K562 (cell line): Measurements from ENCODE around the gene IL1RAPL2. TPM values are rescaled to one million over a fixed set of nuclear protein-coding genes. Genes with fewer than 3 reads are reported as not detected.

Experiments used
- ATAC-seq: fragments of 200-7000 bp; cut with Tn5 transposase; 3 replicates; pipeline ENCODE4 v1.9.1; 2020; ENCODE audit warnings: moderate library complexity
- BruUV-seq: library from RNA; stranded (reverse); fragments of 400-500 nt; replicated peaks from 2 replicates; lab custom pipeline; 2021; lab: Mats Ljungman, UMichigan
- CTCF ChIA-PET: fragments of 300-600 bp; formaldehyde crosslinking; extraction: SDS; loops from one replicate; lab custom pipeline; 2021; ENCODE audit warnings: low intra/inter-chr PET ratio; lab: Yijun Ruan, JAX
- POLR2A ChIA-PET: fragments of 300-600, 350-650 bp; sonication (Branson Sonifier 250); formaldehyde crosslinking; extraction: SDS; loops from one replicate; lab custom pipeline; 2021; ENCODE audit warnings: antibody characterized with exemption, inconsistent platforms; lab: Yijun Ruan, JAX
- DNase-seq, 4 experiments: peaks; one replicate each; pipeline versions ENCODE4 v3.0.0 to v3.0.0-alpha.2; 2011 to 2018; ENCODE audit warnings: low spot score in 3 of 4, mixed read lengths in 3 of 4; ENCODE audit errors: extremely low read depth in 1 of 4
- FAIRE-seq: peaks from 2 replicates; lab custom pipeline; 2011; peaks lifted over from hg19 to GRCh38; lab: Jason Lieb, UNC
- H2AFZ ChIP-seq: 2 replicates; pipeline ENCODE4 v1.6.0; 2011; ENCODE audit warnings: low read depth, low read length, control low read depth, inconsistent platforms
- H3K27ac ChIP-seq: fragments of 200-600 bp; 3 replicates; pipeline ENCODE4 v1.8.0; 2011; ENCODE audit warnings: low read depth, mild to moderate bottlenecking, control low read depth, inconsistent platforms, low read length, moderate library complexity, mixed read lengths; ENCODE audit errors: extremely low read depth
- H3K27me3 ChIP-seq, 2 experiments: fragments of 300-600 bp in 1 of 2; 2 replicates in 1 of 2; 3 replicates in 1 of 2; pipeline versions ENCODE4 v1.6.0 to v1.8.0; 2011; ENCODE audit warnings: inconsistent platforms in 2 of 2, low read length in 2 of 2, mild to moderate bottlenecking in 1 of 2, mixed read lengths in 1 of 2, moderate library complexity in 1 of 2; ENCODE audit not compliant: control insufficient read depth in 2 of 2, insufficient read depth in 2 of 2
- H3K36me3 ChIP-seq: fragments of 300-600 bp; 3 replicates; pipeline ENCODE4 v1.8.0; 2011; ENCODE audit warnings: mild to moderate bottlenecking, low read length, inconsistent platforms; ENCODE audit not compliant: control insufficient read depth, insufficient read depth
- H3K4me1 ChIP-seq, 2 experiments: fragments of 200-600 bp in 1 of 2; replicated peaks in 1 of 2; 2 replicates in 1 of 2; 3 replicates in 1 of 2; pipeline versions ENCODE4 v1.5.1 to v1.8.0; 2011; ENCODE audit warnings: inconsistent platforms in 2 of 2, low read length in 2 of 2, mild to moderate bottlenecking in 1 of 2, mixed read lengths in 1 of 2, moderate library complexity in 1 of 2; ENCODE audit not compliant: control insufficient read depth in 2 of 2, insufficient read depth in 2 of 2
- H3K4me2 ChIP-seq: 2 replicates; pipeline ENCODE4 v1.6.1; 2011; ENCODE audit warnings: low read length, control low read depth, inconsistent platforms, mixed read lengths; ENCODE audit not compliant: insufficient read depth
- H3K4me3 ChIP-seq: fragments of 200-600 bp; sonication (generic), shearing (Covaris generic); 2 replicates; pipeline ENCODE4 v1.5.1; 2016; ENCODE audit warnings: control low read depth, inconsistent platforms
- H3K79me2 ChIP-seq: fragments of 200-600 bp; 3 replicates; pipeline ENCODE4 v1.8.0; 2011; ENCODE audit warnings: low read length, inconsistent platforms; ENCODE audit not compliant: control insufficient read depth, insufficient read depth
- H3K9ac ChIP-seq, 2 experiments: 2 replicates each; pipeline versions ENCODE4 v1.6.0 to v1.6.1; 2011; ENCODE audit warnings: low read depth in 2 of 2, low read length in 2 of 2, control low read depth in 1 of 2, inconsistent platforms in 1 of 2, mild to moderate bottlenecking in 1 of 2, mixed read lengths in 1 of 2; ENCODE audit not compliant: insufficient read depth in 1 of 2
- H3K9me1 ChIP-seq: one replicate; pipeline ENCODE4 v1.6.0; 2011; ENCODE audit warnings: inconsistent platforms, mild to moderate bottlenecking, low read length, moderate library complexity; ENCODE audit not compliant: control insufficient read depth, insufficient read depth
- H3K9me3 ChIP-seq: replicated peaks from 2 replicates; pipeline ENCODE4 v1.5.1; 2011; ENCODE audit warnings: low read depth, low read length, inconsistent platforms; ENCODE audit not compliant: control insufficient read depth, insufficient read depth
- H4K20me1 ChIP-seq: replicated peaks from 2 replicates; pipeline ENCODE4 v1.6.1; 2011; ENCODE audit warnings: low read length, inconsistent platforms, mixed read lengths; ENCODE audit not compliant: control insufficient read depth, insufficient read depth
- ATF3 ChIP-seq, 2 experiments: fragments of 450-650 bp in 1 of 2; sonication (generic) in 1 of 2; formaldehyde crosslinking in 1 of 2; IDR thresholded peaks in 1 of 2; conservative IDR thresholded peaks in 1 of 2; 2 replicates each; pipeline versions ENCODE4 v1.6.1 to v1.8.1; 2016 to 2023; ENCODE audit warnings: mild to moderate bottlenecking in 2 of 2, moderate library complexity in 2 of 2, inconsistent platforms in 1 of 2, missing genetic modification reagents in 1 of 2
- COPS2 ChIP-seq: fragments of 450-650 bp; conservative IDR thresholded peaks from 2 replicates; pipeline ENCODE4 v1.6.1; 2016; ENCODE audit warnings: mild to moderate bottlenecking, moderate library complexity
- E2F3 ChIP-seq: fragments of 250-450 bp; sonication (Bioruptor Pico); IDR thresholded peaks from 2 replicates; pipeline ENCODE4 v1.4.0; 2020; ENCODE audit warnings: mild to moderate bottlenecking
- FOXO4 ChIP-seq: fragments of 450-650 bp; formaldehyde crosslinking; IDR thresholded peaks from 2 replicates; pipeline ENCODE4 v1.4.0; 2020; ENCODE audit warnings: mild to moderate bottlenecking, moderate library complexity
- LEF1 ChIP-seq: fragments of 450-650 bp; IDR thresholded peaks from 2 replicates; pipeline ENCODE4 v1.6.1; 2016; ENCODE audit warnings: mild to moderate bottlenecking
- MLX ChIP-seq, 2 experiments: fragments of 450-650 bp in 1 of 2; sonication (generic) in 1 of 2; formaldehyde crosslinking; conservative IDR thresholded peaks; 2 replicates each; pipeline versions ENCODE4 v1.4.0 to v1.8.1; 2020 to 2022; ENCODE audit warnings: mild to moderate bottlenecking in 1 of 2, missing genetic modification reagents in 1 of 2
- PKNOX1 ChIP-seq: fragments of 450-650 bp; IDR thresholded peaks from 2 replicates; pipeline ENCODE4 v1.6.1; 2016
- PTBP1 ChIP-seq: fragments of 200-400 bp; formaldehyde crosslinking; IDR thresholded peaks from 2 replicates; pipeline ENCODE4 v1.6.1; 2017; ENCODE audit warnings: low read depth, low read length
- RB1 ChIP-seq: fragments of 450-650 bp; IDR thresholded peaks from 2 replicates; pipeline ENCODE4 v1.6.1; 2017; ENCODE audit warnings: low read depth, mild to moderate bottlenecking
- RBM25 ChIP-seq: fragments of 200-400 bp; formaldehyde crosslinking; IDR thresholded peaks from 2 replicates; pipeline ENCODE4 v1.6.1; 2018; ENCODE audit warnings: low read length, low read depth, moderate library complexity; ENCODE audit not compliant: severe bottlenecking
- RBM34 ChIP-seq: fragments of 200-400 bp; formaldehyde crosslinking; IDR thresholded peaks from 2 replicates; pipeline ENCODE4 v1.6.1; 2018; ENCODE audit warnings: low read length, borderline replicate concordance; ENCODE audit not compliant: insufficient read depth
- RCOR1 ChIP-seq, 2 experiments: IDR thresholded peaks; 2 replicates each; pipeline ENCODE4 v1.6.1; 2012; ENCODE audit warnings: low read depth in 2 of 2, low read length in 2 of 2, borderline replicate concordance in 1 of 2, improper control_type of control experiment in 1 of 2
- SMAD4 ChIP-seq: fragments of 250-450 bp; sonication (Bioruptor Pico); conservative IDR thresholded peaks from 2 replicates; pipeline ENCODE4 v1.8.0; 2021; ENCODE audit warnings: inconsistent platforms, mild to moderate bottlenecking, moderate library complexity
- THRA ChIP-seq: fragments of 450-650 bp; IDR thresholded peaks from 2 replicates; pipeline ENCODE4 v1.6.1; 2017; ENCODE audit warnings: mild to moderate bottlenecking, moderate library complexity
- ZNF134 ChIP-seq: fragments of 250-450 bp; sonication (Bioruptor Pico); conservative IDR thresholded peaks from 2 replicates; pipeline ENCODE4 v1.4.0; 2020
- ZNF140 ChIP-seq: fragments of 250-450 bp; sonication (Bioruptor Pico); IDR thresholded peaks from 2 replicates; pipeline ENCODE4 v1.8.0; 2021; ENCODE audit warnings: moderate library complexity, mild to moderate bottlenecking, inconsistent platforms
- ZNF165 ChIP-seq: fragments of 250-450 bp; sonication (Bioruptor Pico); IDR thresholded peaks from 2 replicates; pipeline ENCODE4 v1.4.0; 2020; ENCODE audit warnings: borderline replicate concordance
- ZNF184 ChIP-seq: sonication (generic); formaldehyde crosslinking; IDR thresholded peaks from 2 replicates; pipeline ENCODE4 v1.5.0; 2020; ENCODE audit warnings: missing genetic modification reagents
- WGBS: fragments of 100-300 bp; shearing (Covaris generic); methylation state at CpG from one replicate; pipeline ENCODE4 v1.1.6; 2016; ENCODE audit warnings: low coverage, mixed read lengths; ENCODE audit not compliant: insufficient coverage; ENCODE audit errors: missing lambda C conversion rate; 5-methylcytosine and 5-hydroxymethylcytosine counted together
- in situ Hi-C: fragments of 300-500 bp; cut with MboI; formaldehyde crosslinking; loops from 4 replicates; pipeline ENCODE4 v1.15.0; 2018; ENCODE audit warnings: inconsistent platforms, mixed read lengths
- intact Hi-C: fragments of 100-400 bp; cut with micrococcal nuclease; formaldehyde crosslinking; loops from 2 replicates; pipeline ENCODE4 v1.14.2; 2022
- polyA plus RNA-seq, 8 experiments: library from polyadenylated mRNA; depleted of rRNA in 4 of 8; stranded (reverse) in 5 of 8; unstranded in 3 of 8; fragments of >200 nt; fragmentation: Nextera tagmentation in 2 of 8; fragmentation: Illumina TruSeq in 1 of 8; extraction: Ambion mirVana in 2 of 8; extraction: Trizol in 1 of 8; gene quantifications; 2 replicates each; pipeline versions ENCODE4 v1.2.1 to v1.2.3, GENCODE V29; 2011 to 2014; ENCODE audit warnings: inconsistent platforms in 1 of 8, missing spikeins in 1 of 8
- total RNA-seq, 7 experiments: library from RNA; depleted of rRNA in 6 of 7; stranded (reverse); fragments of >200 nt in 6 of 7; fragmentation: Illumina TruSeq in 2 of 7; extraction: Trizol in 2 of 7; gene quantifications; 2 replicates each; pipeline versions ENCODE4 v1.2.1 to v1.2.3, GENCODE V29; 2011 to 2021; ENCODE audit warnings: low replicate concordance in 1 of 7

Gene IL1RAPL2
- total and polyA plus RNA-seq, 9 of the 15 experiments (the other 6 are each of a cell fraction or from before 2014, with no cell fraction given) = not detected

- CTCF ChIA-PET = no interaction called here
- H2AFZ ChIP-seq = no peak overlapping the region
- H3K4me2 ChIP-seq = no peak overlapping the region
- POLR2A ChIA-PET = no interaction called here
- H3K4me1 ChIP-seq = no peaks in the 10 kb centered on the region
- 0% methylated on average over 1 of the region's 1 CpG for WGBS
- no TSS peak for BruUV-seq
- no peak for FAIRE-seq
- in situ Hi-C loops (no loop called here), intact Hi-C loops (no loop called here)
- TF ChIP-seq RBM25 (no peak), THRA (no peak), ZNF165 (CRISPR knock-in tag) (no peak), RBM34 (no peak), ATF3 (IDR thresholded peaks at IDR 0.05) (no peak), ATF3 (CRISPR knock-in tag; conservative IDR thresholded peaks at IDR 0.05) (no peak), PKNOX1 (no peak), FOXO4 (CRISPR knock-in tag) (no peak), PTBP1 (no peak), COPS2 (no peak), ZNF134 (CRISPR knock-in tag) (no peak), E2F3 (CRISPR knock-in tag) (no peak), LEF1 (no peak), ZNF140 (CRISPR knock-in tag) (no peak), RB1 (no peak), MLX (CRISPR knock-in tag; conservative IDR thresholded peaks at IDR 0.05) (no peak), RCOR1 (IDR thresholded peaks at IDR 0.05; ENCODE audit: borderline replicate concordance in 1 of 2, low read depth in 2 of 2, low read length in 2 of 2) (no peak), SMAD4 (no peak), ZNF184 (CRISPR knock-in tag) (no peak)
- no peak overlapping the region for H3K9ac ChIP-seq
- H3K9me1 ChIP-seq = no peaks in the 10 kb centered on the region
- ATAC-seq = no peak
- DNase-seq = no peak
- H3K4me3 ChIP-seq = no peak overlapping the region
- H3K27ac ChIP-seq = no peak overlapping the region
- H4K20me1 ChIP-seq = no peaks in the 10 kb centered on the region
- no peaks in the 10 kb centered on the region for H3K9me3 ChIP-seq
- no peaks in the 10 kb centered on the region for H3K79me2 ChIP-seq
- H3K27me3 ChIP-seq = no peaks in the 10 kb centered on the region
- no peaks in the 10 kb centered on the region for H3K36me3 ChIP-seq
These were observed 1159.2 kb downstream of the IL1RAPL2 start for GRCh38 chrX:105725228-105725627.
